GM12892 (cell line): ENCODE data around the gene VPS51.

ENCODE experiments used
- POLR2A ChIP-seq: IDR thresholded peaks from 2 replicates; pipeline ENCODE4 v1.6.1; 2011; ENCODE audit warnings: low read depth, low read length, control low read depth
- POLR2AphosphoS5 ChIP-seq: IDR thresholded peaks from 2 replicates; pipeline ENCODE4 v1.6.1; 2011; ENCODE audit warnings: low read depth, low read length, control low read depth

DNA sequence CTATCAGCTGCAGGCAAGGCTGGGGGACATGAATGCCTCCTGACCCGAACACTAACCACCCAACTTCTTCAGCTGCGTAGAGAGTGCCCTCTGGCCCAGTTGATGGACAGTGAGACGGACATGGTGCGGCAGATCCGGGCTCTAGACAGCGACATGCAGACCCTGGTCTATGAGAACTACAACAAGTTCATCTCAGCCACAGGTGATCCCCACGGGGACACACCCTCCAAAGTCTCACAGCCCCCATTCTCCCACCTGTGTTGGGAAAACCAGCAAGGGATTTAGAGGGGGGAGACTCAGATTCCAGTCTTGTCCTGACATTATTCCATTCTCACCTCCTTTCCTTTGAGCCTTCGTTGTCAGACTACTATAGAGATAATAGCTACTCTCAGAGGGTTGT is 912 bp downstream of the VPS51 start:
- TF ChIP-seq POLR2A (no peak), POLR2AphosphoS5 (no peak)
